CD4-positive, CD25-positive, alpha-beta regulatory T cell (primary cell): ENCODE results near the gene FBXO7. TPM values are rescaled to one million over a fixed set of nuclear protein-coding genes. Genes with fewer than 3 reads are reported as not detected.
"Not testable (repeated sequence)": the region's sequence is repeated elsewhere in the genome, so short reads cannot be mapped to it uniquely, and the experiment has no call there.

Source experiments
- ATAC-seq, 2 donors: fragments of 150-1000 bp; cut with Tn5 transposase; one replicate each; pipeline ENCODE4 v1.10.0; 2021; ENCODE audit warnings: low read depth in 2 of 2, moderate number of reproducible peaks in 2 of 2, moderate library complexity in 1 of 2
- DNase-seq, 3 donors: peaks; one replicate each; pipeline versions ENCODE4 v3.0.0 to v3.0.0-alpha.2; 2012 to 2022; ENCODE audit warnings: mixed read lengths in 1 of 3
- H3K27ac ChIP-seq: one replicate; pipeline ENCODE4 v1.7.0; 2013; ENCODE audit warnings: mild to moderate bottlenecking, low read length; ENCODE audit not compliant: insufficient read depth, poor library complexity, severe bottlenecking
- H3K27me3 ChIP-seq: one replicate; pipeline ENCODE4 v1.7.0; 2013; ENCODE audit warnings: low read length; ENCODE audit not compliant: control insufficient read depth, insufficient read depth
- H3K36me3 ChIP-seq: one replicate; pipeline ENCODE4 v1.7.0; 2013; ENCODE audit warnings: mild to moderate bottlenecking, low read length, moderate library complexity; ENCODE audit not compliant: control insufficient read depth, insufficient read depth
- H3K4me1 ChIP-seq: 2 replicates; pipeline ENCODE4 v1.7.0; 2013; ENCODE audit warnings: mild to moderate bottlenecking, low read length; ENCODE audit not compliant: insufficient read depth, control insufficient read depth, poor library complexity, severe bottlenecking
- H3K4me3 ChIP-seq: one replicate; pipeline ENCODE4 v1.7.0; 2013; ENCODE audit warnings: low read depth, mild to moderate bottlenecking, low read length, moderate library complexity
- H3K9me3 ChIP-seq, 2 experiments: 1 replicate in 1 of 2; 2 replicates in 1 of 2; pipeline ENCODE4 v1.7.0; 2013; ENCODE audit warnings: low read length in 2 of 2, mild to moderate bottlenecking in 1 of 2, moderate library complexity in 1 of 2; ENCODE audit not compliant: control insufficient read depth in 2 of 2
- H3K27ac Mint-ChIP-seq, 3 donors: one replicate each; pipeline ENCODE4 v1.8.0; 2020 to 2022; ENCODE audit warnings: mild to moderate bottlenecking in 3 of 3, mixed read lengths in 3 of 3, moderate library complexity in 2 of 3
- H3K27me3 Mint-ChIP-seq: one replicate; pipeline ENCODE4 v1.8.0; 2022; ENCODE audit warnings: mild to moderate bottlenecking, mixed read lengths
- H3K36me3 Mint-ChIP-seq: one replicate; pipeline ENCODE4 v1.8.0; 2020; ENCODE audit warnings: mixed read lengths
- H3K4me1 Mint-ChIP-seq, 4 donors: one replicate each; pipeline ENCODE4 v1.8.0; 2020 to 2022; ENCODE audit warnings: mixed read lengths in 4 of 4, mild to moderate bottlenecking in 1 of 4
- H3K4me3 Mint-ChIP-seq, 4 donors: one replicate each; pipeline ENCODE4 v1.8.0; 2020 to 2022; ENCODE audit warnings: mild to moderate bottlenecking in 4 of 4, mixed read lengths in 4 of 4, moderate library complexity in 3 of 4
- H3K9me3 Mint-ChIP-seq, 7 donors: one replicate each; pipeline ENCODE4 v1.8.0; 2020 to 2022; ENCODE audit warnings: mixed read lengths in 7 of 7, mild to moderate bottlenecking in 3 of 7, moderate library complexity in 2 of 7
- polyA plus RNA-seq, 4 donors: library from polyadenylated mRNA; unstranded; fragments of 300-500 nt; fragmentation: Illumina TruSeq; gene quantifications; one replicate each; pipeline ENCODE4 v1.2.3, GENCODE V29; 2021
- total RNA-seq: library from RNA; stranded (reverse); gene quantifications from one replicate; pipeline ENCODE4 v1.2.3, GENCODE V29; 2022

FBXO7 gene
- total and polyA plus RNA-seq, 5 donors from 2014 or later, result 133 to 180 (median 157) TPM

DNA sequence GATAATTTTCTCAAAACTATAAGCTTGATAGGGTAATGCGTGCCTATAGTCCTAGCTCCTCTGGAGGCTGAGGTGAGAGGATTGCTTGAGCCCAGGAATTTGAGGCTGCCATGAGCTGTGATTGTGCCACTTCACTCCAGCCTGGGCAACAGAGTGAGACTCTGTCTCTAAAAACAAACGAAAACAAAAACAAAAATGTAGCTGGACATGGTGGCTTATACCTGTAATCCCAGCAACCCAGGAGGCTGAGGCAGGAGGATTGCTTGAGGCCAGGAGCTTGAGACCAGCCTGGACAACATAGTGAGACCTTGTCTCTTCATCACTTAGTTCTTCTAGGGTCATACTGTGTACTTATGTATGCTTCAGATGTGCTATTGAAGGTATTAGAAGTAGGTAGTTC, 3.9 kb downstream of the FBXO7 start:
- DNase-seq, H3K27me3 ChIP-seq, H3K27me3 Mint-ChIP-seq, H3K27ac Mint-ChIP-seq, H3K9me3 ChIP-seq, H3K9me3 Mint-ChIP-seq, ATAC-seq, H3K36me3 Mint-ChIP-seq, H3K27ac ChIP-seq: not testable (repeated sequence)
- H3K4me3 ChIP-seq, result peak overlapping the region; percentile 94
- peaks cover 27% of the 10 kb centered on the region for H3K36me3 ChIP-seq
- Mint-ChIP-seq H3K4me3 (peak overlapping the region in 2 of 4 donors; percentile 47 to 71), H3K4me1 (peaks cover 32 to 55% (median 43%) of the 10 kb centered on the region in 4 donors)
- H3K4me1 ChIP-seq, result peaks cover 51% of the 10 kb centered on the region

DNA sequence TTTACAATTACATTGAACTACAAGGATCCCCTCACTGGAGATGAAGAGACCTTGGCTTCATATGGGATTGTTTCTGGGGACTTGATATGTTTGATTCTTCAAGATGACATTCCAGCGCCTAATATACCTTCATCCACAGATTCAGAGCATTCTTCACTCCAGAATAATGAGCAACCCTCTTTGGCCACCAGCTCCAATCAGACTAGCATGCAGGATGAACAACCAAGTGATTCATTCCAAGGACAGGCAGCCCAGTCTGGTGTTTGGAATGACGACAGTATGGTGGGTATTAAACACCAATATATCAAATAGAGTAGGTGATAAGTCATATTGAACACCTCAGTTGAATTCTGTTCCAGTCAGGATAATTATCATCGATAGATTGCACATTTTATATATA, 4.4 kb downstream of the FBXO7 start:
- DNase-seq (no peak), ATAC-seq (no peak)
- Histone ChIP-seq H3K27me3 (no peaks in the 10 kb centered on the region), H3K4me1 (peaks cover 47% of the 10 kb centered on the region), H3K9me3 (no peaks in the 10 kb centered on the region), H3K27ac (no peak overlapping the region), H3K4me3 (peak overlapping the region; percentile 21), H3K36me3 (peaks cover 30% of the 10 kb centered on the region)
- Mint-ChIP-seq H3K4me1 (peaks cover 28 to 50% (median 41%) of the 10 kb centered on the region in 4 donors), H3K4me3 (peak overlapping the region in 2 of 4 donors; percentile 47 to 71), H3K27me3 (no peaks in the 10 kb centered on the region), H3K36me3 (peaks cover 9% of the 10 kb centered on the region), H3K9me3 (no peaks in the 10 kb centered on the region), H3K27ac (no peak overlapping the region)

DNA sequence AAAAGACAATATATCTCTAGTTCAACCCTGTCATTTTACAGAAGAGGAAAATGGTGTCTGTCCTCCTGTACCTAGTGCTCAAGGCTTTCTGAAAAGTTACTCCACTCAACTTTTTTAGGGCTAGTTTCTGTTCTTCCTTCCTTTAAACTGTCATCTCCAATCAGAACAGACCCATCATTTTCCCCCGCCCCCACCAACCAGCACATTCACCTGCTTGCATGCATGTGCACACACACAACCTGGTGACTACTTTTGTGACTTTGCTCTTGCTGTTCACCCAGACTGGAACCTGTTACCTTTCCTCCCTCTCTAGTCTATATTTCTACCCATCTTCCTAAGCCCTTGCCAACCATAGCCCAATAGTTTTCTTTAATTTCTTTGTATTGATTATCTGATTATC, 5.6 kb downstream of the FBXO7 start:
- no peaks in the 10 kb centered on the region for H3K9me3 Mint-ChIP-seq
- no peak overlapping the region for H3K27ac ChIP-seq
- ATAC-seq, result no peak
- peak overlapping the region in 3 of 4 donors; percentile 4 to 68 (median 26) for H3K4me3 Mint-ChIP-seq
- H3K4me1 Mint-ChIP-seq, result peaks cover 28 to 47% (median 39%) of the 10 kb centered on the region in 4 donors
- peak in 1 of 3 donors; percentile 16 for DNase-seq
- H3K27ac Mint-ChIP-seq, result peak overlapping the region in 2 of 3 donors; percentile 74 to 90
- H3K9me3 ChIP-seq, result no peaks in the 10 kb centered on the region
- H3K4me3 ChIP-seq, result no peak overlapping the region
- H3K36me3 Mint-ChIP-seq, result peaks cover 9% of the 10 kb centered on the region
- peaks cover 42% of the 10 kb centered on the region for H3K36me3 ChIP-seq
- H3K27me3 ChIP-seq, result no peaks in the 10 kb centered on the region
- H3K4me1 ChIP-seq, result peaks cover 44% of the 10 kb centered on the region
- no peaks in the 10 kb centered on the region for H3K27me3 Mint-ChIP-seq

DNA sequence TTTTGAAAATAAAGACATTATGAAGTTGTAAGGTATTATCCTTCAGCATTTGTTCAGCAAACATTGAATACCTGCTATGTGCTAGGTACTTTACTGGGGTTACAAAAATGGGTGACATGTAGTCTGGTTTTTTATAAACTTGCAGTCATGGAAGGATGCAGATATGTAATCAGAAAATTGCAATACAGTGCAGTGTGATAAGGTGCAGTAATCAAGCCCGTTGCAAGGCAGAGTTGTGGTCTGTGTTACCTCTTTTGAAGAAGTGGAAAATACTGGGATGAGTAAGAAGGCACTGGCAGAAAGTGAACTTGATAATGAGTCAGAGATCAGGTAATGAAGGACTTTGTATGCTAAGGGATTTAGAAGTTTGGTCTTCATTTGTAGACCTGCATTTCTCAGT, 8.1 kb downstream of the FBXO7 start:
- Mint-ChIP-seq H3K27ac (no peak overlapping the region), H3K4me3 (no peak overlapping the region), H3K9me3 (no peaks in the 10 kb centered on the region), H3K4me1 (peaks cover 30 to 41% (median 36%) of the 10 kb centered on the region in 4 donors), H3K27me3 (no peaks in the 10 kb centered on the region), H3K36me3 (peaks cover 21% of the 10 kb centered on the region)
- H3K27ac ChIP-seq, result no peak overlapping the region
- no peaks in the 10 kb centered on the region for H3K9me3 ChIP-seq
- peak in 1 of 3 donors; percentile 18 for DNase-seq
- peaks cover 67% of the 10 kb centered on the region for H3K36me3 ChIP-seq
- no peak for ATAC-seq
- no peak overlapping the region for H3K4me3 ChIP-seq
- peaks cover 22% of the 10 kb centered on the region for H3K4me1 ChIP-seq
- no peaks in the 10 kb centered on the region for H3K27me3 ChIP-seq

DNA sequence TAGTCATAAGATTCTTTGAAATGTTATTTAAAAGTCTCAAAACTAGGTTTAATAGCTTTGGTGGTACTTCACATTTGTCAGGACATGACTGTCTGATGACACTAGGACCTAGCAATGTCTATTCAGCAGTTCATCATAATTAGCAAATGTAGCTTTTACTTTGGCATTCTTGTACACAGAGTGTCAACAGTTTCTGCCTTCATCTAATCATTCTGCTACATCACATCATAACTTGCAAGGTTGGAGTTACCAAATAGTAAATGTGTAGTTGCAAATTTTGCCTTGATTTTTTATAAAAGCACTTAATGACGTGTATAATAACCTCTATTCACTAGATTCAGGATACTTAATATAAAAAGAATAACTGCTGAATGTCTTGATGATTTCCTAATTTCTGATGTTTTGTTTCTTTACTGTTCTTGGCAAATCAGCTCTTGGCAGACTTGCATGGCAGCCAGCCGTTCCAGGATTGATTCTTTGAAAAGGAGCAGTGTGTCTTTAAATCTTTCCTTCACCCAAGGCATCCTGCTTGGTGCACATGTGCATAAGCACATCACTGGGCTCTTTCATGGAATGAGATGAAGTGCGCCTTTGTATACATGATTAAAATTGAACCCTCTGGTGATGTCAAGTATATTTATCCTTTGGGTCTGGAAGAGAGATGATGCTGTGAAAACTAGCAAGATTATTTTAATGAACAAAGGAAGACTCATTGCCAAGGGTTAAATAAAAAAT, 12.2 kb downstream of the FBXO7 start:
- H3K4me3 Mint-ChIP-seq, result no peak overlapping the region
- peaks cover 87% of the 10 kb centered on the region for H3K36me3 ChIP-seq
- no peaks in the 10 kb centered on the region for H3K9me3 Mint-ChIP-seq
- no peak for ATAC-seq
- peaks cover 35% of the 10 kb centered on the region for H3K36me3 Mint-ChIP-seq
- no peaks in the 10 kb centered on the region for H3K27me3 ChIP-seq
- no peaks in the 10 kb centered on the region for H3K4me1 ChIP-seq
- H3K27ac Mint-ChIP-seq, result no peak overlapping the region
- no peak overlapping the region for H3K4me3 ChIP-seq
- H3K9me3 ChIP-seq, result no peaks in the 10 kb centered on the region
- H3K27ac ChIP-seq, result no peak overlapping the region
- peaks cover 11 to 24% (median 14%) of the 10 kb centered on the region in 4 donors for H3K4me1 Mint-ChIP-seq
- DNase-seq, result no peak
- H3K27me3 Mint-ChIP-seq, result no peaks in the 10 kb centered on the region

DNA sequence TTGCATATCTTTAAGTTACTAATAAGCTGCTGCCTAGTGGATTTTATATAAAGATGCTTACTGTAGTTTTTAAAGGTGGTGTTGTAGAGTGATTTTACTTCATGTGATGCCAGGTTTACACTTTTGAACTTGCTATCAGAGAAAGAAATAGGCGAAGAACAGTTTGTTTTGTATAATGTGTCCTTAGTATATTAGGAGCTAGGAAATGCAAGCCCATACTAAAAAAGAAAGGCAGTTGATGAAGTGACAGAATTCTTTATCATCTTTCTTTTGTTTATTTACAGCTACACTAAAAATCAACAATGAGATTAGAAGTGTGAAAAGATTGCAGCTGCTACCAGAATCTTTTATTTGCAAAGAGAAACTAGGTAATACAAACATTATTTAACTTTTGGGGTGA, 12.8 kb downstream of the FBXO7 start:
- no peak overlapping the region for H3K4me3 ChIP-seq
- H3K27me3 Mint-ChIP-seq, result no peaks in the 10 kb centered on the region
- no peak for ATAC-seq
- no peak overlapping the region for H3K27ac Mint-ChIP-seq
- peaks cover 89% of the 10 kb centered on the region for H3K36me3 ChIP-seq
- H3K9me3 Mint-ChIP-seq, result no peaks in the 10 kb centered on the region
- H3K4me3 Mint-ChIP-seq, result no peak overlapping the region
- H3K27ac ChIP-seq, result no peak overlapping the region
- H3K9me3 ChIP-seq, result no peaks in the 10 kb centered on the region
- H3K27me3 ChIP-seq, result no peaks in the 10 kb centered on the region
- peaks cover 10 to 19% (median 11%) of the 10 kb centered on the region in 4 donors for H3K4me1 Mint-ChIP-seq
- no peaks in the 10 kb centered on the region for H3K4me1 ChIP-seq
- H3K36me3 Mint-ChIP-seq, result peaks cover 41% of the 10 kb centered on the region
- no peak for DNase-seq

DNA sequence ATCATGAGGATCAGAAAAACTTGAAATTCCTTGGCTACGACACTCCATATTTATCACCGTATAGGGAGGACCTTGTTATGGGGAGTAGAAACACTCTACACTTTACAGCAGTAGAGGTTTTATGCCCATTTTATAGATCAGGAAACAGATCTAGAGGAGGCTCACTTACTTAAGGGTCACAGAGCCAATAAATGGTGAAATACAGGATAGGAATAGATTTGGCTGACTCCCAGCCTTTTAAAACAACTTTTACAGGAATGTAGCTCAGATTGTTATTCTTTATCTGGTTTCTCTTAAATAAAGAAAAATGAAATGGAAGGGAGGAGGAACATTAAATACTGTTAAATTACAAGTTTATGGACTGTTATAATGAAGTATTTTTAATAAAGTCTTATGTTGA, 14.8 kb downstream of the FBXO7 start:
- no peak overlapping the region for H3K27ac ChIP-seq
- ATAC-seq (no peak), DNase-seq (no peak)
- no peaks in the 10 kb centered on the region for H3K9me3 ChIP-seq
- Mint-ChIP-seq H3K27me3 (no peaks in the 10 kb centered on the region), H3K4me1 (peaks cover 10 to 23% (median 11%) of the 10 kb centered on the region in 4 donors), H3K9me3 (no peaks in the 10 kb centered on the region), H3K4me3 (no peak overlapping the region), H3K36me3 (peaks cover 54% of the 10 kb centered on the region), H3K27ac (no peak overlapping the region)
- no peaks in the 10 kb centered on the region for H3K27me3 ChIP-seq
- no peaks in the 10 kb centered on the region for H3K4me1 ChIP-seq
- H3K4me3 ChIP-seq, result no peak overlapping the region
- peaks cover 97% of the 10 kb centered on the region for H3K36me3 ChIP-seq

DNA sequence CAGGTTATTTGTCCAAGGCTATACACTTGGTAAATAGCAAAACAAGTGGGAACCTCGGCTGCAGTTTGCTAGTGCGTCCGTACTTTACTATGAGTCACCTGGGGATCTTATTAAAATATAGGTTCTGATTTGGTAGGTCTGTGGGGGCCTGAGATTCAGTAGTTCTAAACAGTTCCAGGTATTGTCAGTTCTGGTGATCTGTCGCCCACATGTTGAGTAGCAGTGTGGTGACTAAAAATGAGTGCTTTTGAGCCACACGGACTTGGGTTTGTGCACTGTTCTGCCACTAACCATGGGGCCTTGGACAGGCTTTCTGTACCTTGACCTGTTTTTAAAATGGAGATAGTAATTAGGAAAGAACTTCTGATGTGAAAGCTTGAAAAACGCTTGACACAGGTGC, 15.7 kb downstream of the FBXO7 start:
- no peaks in the 10 kb centered on the region for H3K9me3 ChIP-seq
- H3K4me1 Mint-ChIP-seq, result peaks cover 11 to 23% (median 12%) of the 10 kb centered on the region in 4 donors
- no peak overlapping the region for H3K4me3 ChIP-seq
- H3K27ac ChIP-seq, result no peak overlapping the region
- H3K9me3 Mint-ChIP-seq, result no peaks in the 10 kb centered on the region
- no peak overlapping the region for H3K4me3 Mint-ChIP-seq
- H3K27me3 ChIP-seq, result no peaks in the 10 kb centered on the region
- H3K4me1 ChIP-seq, result no peaks in the 10 kb centered on the region
- H3K36me3 ChIP-seq, result peaks cover 97% of the 10 kb centered on the region
- ATAC-seq (no peak), DNase-seq (no peak)
- H3K27ac Mint-ChIP-seq, result peak overlapping the region in 1 of 3 donors; percentile 65
- H3K27me3 Mint-ChIP-seq, result no peaks in the 10 kb centered on the region
- peaks cover 61% of the 10 kb centered on the region for H3K36me3 Mint-ChIP-seq
